ENCODE results near the gene CNTN2. TPM values are rescaled to one million over a fixed set of nuclear protein-coding genes. Genes with fewer than 3 reads are reported as not detected.

Gene CNTN2
- total RNA-seq, 1 donor from 2014 or later = not detected

- Mint-ChIP-seq H3K36me3 (ENCODE audit: low read depth) (no peaks in the 10 kb centered on the region), H3K27ac (no peak overlapping the region), H3K4me3 (no peak overlapping the region), H3K4me1 (no peaks in the 10 kb centered on the region), H3K9me3 (peaks cover 6% of the 10 kb centered on the region), H3K27me3 (peaks cover 35% of the 10 kb centered on the region)
- no peak for ATAC-seq (ENCODE audit: low read depth)
- POLR2A ChIA-PET = no interaction called here
- no peak for DNase-seq
- intact Hi-C loops (cut with micrococcal nuclease) = no loop called here
- no peak for TF ChIP-seq CTCF (IDR thresholded peaks at IDR 0.05)
- CTCF ChIA-PET = no interaction called here
Measured at GRCh38 chr1:205038132-205038786, 4.8 kb upstream of the CNTN2 start.

GRCh38 chr1:205041001-205041715, 1.9 kb upstream of the CNTN2 start:
- intact Hi-C loops (cut with micrococcal nuclease) = no loop called here
- CTCF ChIA-PET = interaction anchor here (1.3 kb wide), 1 partner anchor 21 kb away, joined by 3 read pairs; no protein-coding TSS in a partner anchor
- no peaks in the 10 kb centered on the region for H3K9me3 Mint-ChIP-seq
- peaks cover 56% of the 10 kb centered on the region for H3K27me3 Mint-ChIP-seq
- no peaks in the 10 kb centered on the region for H3K4me1 Mint-ChIP-seq
- H3K27ac Mint-ChIP-seq = no peak overlapping the region
- no peak overlapping the region for H3K4me3 Mint-ChIP-seq
- ATAC-seq (ENCODE audit: low read depth) = no peak
- POLR2A ChIA-PET = no interaction called here
- DNase-seq = no peak
- H3K36me3 Mint-ChIP-seq (ENCODE audit: low read depth) = no peaks in the 10 kb centered on the region
- TF ChIP-seq CTCF (IDR thresholded peaks at IDR 0.05) = no peak

DNA sequence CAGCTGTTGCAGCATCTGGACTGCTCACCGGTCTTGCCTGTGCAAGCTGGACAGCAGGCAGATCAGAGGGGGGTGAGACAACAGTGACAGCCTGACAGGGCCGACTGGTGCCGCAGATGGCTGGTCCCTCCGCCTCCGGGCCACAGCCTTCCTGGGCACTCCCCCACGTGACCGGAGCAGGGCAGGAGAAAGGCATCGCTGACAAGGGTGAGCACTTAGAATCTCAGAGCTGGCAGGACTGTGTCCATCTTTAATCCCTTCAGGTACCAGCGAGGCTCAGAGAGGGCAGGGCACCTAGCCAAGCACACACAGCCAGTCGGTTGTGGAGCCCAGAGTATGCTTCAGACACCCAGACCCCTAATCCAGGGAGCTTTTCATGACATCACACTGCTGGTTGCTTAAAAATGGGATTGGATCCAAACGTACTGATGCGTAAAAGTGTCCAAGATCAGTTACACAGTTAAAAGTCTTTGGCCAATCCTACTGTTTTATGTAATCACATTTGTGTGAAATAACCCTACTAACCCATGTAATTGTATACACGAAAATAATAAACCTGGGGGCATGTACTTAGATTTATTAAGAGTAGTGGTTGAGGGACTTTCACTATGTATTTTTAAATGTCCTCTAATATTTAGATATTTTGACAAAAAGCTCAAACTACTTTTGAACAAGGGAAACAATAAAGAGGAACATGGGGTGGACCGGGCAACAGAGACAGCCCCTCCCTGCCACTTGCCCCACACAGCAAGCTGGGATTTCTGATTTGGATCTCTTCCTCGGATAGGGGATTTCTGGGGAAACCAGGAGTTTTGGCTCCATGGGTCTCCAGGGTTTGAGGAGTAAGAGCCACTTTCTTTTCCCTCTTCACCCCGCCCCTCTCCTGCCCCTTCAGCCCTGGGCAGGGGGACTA, 758 bp upstream of the CNTN2 start:
- CTCF ChIA-PET = interaction anchor here (1.3 kb wide), 1 partner anchor 20 kb away, joined by 3 read pairs; no protein-coding TSS in a partner anchor
- H3K9me3 Mint-ChIP-seq = no peaks in the 10 kb centered on the region

DNA sequence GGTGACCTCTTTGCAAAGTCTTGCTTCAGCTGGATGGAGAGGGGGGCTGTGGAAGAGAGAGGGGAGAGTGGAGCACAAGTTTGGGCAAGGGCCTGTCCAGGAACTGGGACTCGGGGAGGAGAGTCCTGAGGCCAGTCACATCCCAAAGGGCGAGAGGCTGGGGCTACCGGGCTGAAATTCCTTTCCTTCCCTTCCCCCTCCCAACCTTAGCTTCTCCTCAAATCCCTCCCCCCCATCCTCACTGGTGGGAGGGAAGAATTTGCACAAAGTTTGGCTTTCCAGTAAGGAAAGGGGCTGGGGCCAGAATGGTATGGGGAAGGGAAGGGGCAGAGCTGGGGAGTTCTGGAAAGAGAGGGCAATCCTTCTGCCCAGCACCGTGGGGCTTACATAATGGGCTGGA, 854 bp downstream of the CNTN2 start:
- intact Hi-C loops (cut with micrococcal nuclease) = no loop called here
- no peak for DNase-seq
- CTCF ChIA-PET = no interaction called here
- peaks cover 68% of the 10 kb centered on the region for H3K27me3 Mint-ChIP-seq
- POLR2A ChIA-PET = no interaction called here
- TF ChIP-seq CTCF (IDR thresholded peaks at IDR 0.05) = no peak
- H3K4me3 Mint-ChIP-seq = no peak overlapping the region
- H3K36me3 Mint-ChIP-seq (ENCODE audit: low read depth) = no peaks in the 10 kb centered on the region
- H3K27ac Mint-ChIP-seq = no peak overlapping the region
- H3K4me1 Mint-ChIP-seq = no peaks in the 10 kb centered on the region
- ATAC-seq (ENCODE audit: low read depth) = no peak
- H3K9me3 Mint-ChIP-seq = no peaks in the 10 kb centered on the region

More for the DNA sequence above, 758 bp upstream of the CNTN2 start:
- H3K36me3 Mint-ChIP-seq (ENCODE audit: low read depth) = no peaks in the 10 kb centered on the region
- ATAC-seq (ENCODE audit: low read depth) (no peak), DNase-seq (no peak)
- no peak overlapping the region for H3K27ac Mint-ChIP-seq
- intact Hi-C loops (cut with micrococcal nuclease) = no loop called here
- POLR2A ChIA-PET = no interaction called here
- H3K27me3 Mint-ChIP-seq = peaks cover 61% of the 10 kb centered on the region
- no peak for TF ChIP-seq CTCF (IDR thresholded peaks at IDR 0.05)
- H3K4me1 Mint-ChIP-seq = no peaks in the 10 kb centered on the region
- no peak overlapping the region for H3K4me3 Mint-ChIP-seq

GRCh38 chr1:205044741-205045140, 1.7 kb downstream of the CNTN2 start:
- DNase-seq = no peak
- POLR2A ChIA-PET = no interaction called here
- no peaks in the 10 kb centered on the region for H3K9me3 Mint-ChIP-seq
- ATAC-seq (ENCODE audit: low read depth) = no peak
- intact Hi-C loops (cut with micrococcal nuclease) = no loop called here
- no peak for TF ChIP-seq CTCF (IDR thresholded peaks at IDR 0.05)
- H3K27me3 Mint-ChIP-seq = peaks cover 65% of the 10 kb centered on the region
- no peak overlapping the region for H3K27ac Mint-ChIP-seq
- no peaks in the 10 kb centered on the region for H3K4me1 Mint-ChIP-seq
- CTCF ChIA-PET = no interaction called here
- H3K4me3 Mint-ChIP-seq = no peak overlapping the region
- no peaks in the 10 kb centered on the region for H3K36me3 Mint-ChIP-seq (ENCODE audit: low read depth)
